Measurements from ENCODE around the gene C1QL1.
"Not testable (repeated sequence)": the region's sequence is repeated elsewhere in the genome, so short reads cannot be mapped to it uniquely, and the experiment has no call there.

Gene C1QL1

DNA sequence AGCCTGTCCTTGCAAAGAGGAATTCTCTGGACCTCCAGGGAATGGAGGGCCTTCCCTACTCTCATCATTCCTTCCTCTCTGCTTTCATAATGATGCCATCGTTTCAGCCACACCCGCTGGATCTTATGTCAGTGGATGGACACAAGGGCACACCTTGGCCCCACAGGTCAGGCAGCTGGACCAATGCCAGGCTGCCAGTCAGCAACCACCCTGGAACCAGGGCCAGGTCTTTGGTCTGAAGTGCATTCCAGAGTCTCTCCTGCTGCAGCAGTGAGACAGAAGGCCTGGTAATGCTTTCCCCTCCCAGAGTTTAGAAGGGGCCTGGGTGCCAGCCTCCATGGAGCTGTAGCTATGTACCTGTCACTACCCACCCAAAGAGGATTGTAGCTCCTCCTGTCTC, 7.4 kb downstream of the C1QL1 start:
- DNase-seq (ENCODE audit: low read depth) = no peak

DNA sequence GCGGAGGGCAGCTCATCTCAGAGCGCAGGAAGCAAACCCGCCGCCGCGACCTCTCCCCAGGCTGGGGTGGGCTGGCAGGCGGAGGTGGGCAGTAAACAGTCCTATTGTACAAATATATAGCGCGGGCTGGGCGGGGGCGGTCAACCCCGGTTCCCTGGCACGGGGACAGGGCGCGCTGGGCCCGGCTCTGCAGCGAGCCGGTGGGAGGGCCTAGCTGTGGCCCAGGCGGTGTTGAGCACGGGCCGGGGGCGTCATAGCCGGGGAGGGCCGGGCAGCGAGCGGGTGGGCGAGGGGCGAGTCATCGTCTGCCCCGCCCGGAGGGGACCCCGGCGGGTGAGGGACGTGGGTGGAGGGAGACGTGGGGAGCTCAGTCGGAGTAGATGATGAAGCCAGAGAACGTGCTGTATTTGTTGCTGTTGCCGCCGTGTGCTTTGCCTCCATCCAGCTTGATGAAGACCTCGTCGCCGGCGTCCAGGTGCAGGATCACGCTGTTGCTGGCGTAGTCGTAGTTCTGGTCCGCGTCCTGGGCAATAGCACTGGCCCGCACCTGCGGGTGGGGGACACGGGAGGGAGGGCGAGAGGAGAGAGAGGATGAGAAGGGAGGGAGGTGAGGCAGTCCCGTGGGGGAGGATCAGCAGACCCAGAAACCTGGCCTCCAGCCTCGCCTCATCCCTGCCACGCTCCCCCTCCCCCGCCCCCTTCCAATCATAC, 8.1 kb downstream of the C1QL1 start:
- no peak for DNase-seq (ENCODE audit: low read depth)

DNA sequence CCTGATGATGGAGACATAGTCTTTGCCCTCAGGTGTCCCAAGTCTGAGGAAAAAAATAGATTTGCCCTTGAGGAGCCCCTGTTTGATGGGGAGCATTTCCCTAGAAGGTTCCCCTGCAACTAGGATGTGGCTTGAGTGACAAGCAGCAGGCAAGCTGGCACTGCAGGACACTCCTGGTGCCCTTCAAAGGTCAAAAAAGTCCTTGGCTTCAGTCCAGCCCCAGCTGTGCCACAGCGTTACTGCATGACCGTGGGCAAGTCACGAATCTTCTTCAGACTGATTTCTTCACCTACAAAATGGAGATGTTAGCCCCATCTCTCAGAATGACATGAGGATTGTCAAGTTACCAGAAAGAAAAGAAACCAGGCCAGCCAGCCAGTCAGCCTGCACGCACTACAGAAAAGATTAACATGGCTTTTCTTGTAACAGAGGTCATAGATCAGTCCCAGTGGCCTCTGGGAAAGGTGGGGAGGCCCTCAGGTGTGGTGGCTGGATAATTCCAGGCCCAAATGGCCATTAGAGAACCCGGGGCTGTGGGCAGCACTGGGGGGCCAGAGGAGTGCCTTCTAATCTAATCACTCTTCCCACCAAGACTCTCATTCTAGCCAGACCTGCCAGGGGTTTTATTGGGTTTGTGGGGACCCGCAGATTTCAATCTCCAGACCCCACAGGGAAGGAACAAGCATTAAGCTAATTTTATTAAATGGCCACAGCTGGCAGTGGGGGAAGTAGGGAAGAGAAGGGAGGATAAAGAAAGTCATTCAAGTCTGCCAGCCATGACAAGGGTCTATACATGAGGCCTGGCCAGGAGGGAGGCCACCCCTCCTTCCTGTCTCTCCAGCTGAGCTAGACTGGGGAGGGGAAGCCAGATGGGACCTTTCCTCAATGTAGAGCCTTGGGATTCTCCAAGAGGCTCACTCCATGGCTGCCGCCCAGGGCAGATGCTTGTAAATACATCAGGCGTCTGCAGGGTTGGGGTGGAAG, 10.8 kb downstream of the C1QL1 start:
- no peak for DNase-seq (ENCODE audit: low read depth)

DNA sequence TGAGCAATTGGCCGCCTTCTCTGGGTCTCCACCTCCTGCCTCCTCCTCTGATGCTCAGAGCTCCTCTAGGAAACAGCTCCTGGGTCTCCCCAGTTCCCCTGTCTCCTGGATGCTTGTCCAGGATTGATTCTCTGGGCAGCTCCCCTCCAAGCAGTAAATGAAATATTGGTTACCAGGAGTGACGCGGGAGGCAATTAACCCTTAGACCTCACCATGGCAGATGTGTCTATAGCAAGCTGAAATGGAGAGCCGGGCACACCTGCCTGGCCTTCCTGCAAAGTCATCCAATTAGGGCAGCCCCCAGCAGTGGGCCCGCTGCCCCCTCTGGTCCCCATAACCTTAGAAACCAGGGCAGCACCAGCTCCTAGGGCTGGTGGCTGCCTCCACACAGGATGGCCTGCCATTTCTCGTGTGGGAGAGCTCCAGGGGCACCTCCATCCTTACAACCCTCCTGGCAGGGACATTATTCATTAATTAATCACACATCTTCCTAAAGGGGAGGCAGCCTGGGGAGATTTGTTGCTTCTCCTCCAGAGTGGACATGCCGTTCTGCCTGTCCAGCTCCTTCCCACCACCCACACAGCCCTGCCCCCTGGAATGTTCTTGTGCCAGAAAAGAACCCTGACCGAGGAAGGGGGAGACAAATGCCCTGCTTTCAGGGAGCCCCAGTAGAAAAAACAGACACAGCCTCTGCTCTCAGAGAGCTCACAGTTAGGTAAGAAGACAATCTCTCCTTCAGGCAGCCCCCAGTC, 12.3 kb downstream of the C1QL1 start:
- DNase-seq (ENCODE audit: low read depth) = no peak

DNA sequence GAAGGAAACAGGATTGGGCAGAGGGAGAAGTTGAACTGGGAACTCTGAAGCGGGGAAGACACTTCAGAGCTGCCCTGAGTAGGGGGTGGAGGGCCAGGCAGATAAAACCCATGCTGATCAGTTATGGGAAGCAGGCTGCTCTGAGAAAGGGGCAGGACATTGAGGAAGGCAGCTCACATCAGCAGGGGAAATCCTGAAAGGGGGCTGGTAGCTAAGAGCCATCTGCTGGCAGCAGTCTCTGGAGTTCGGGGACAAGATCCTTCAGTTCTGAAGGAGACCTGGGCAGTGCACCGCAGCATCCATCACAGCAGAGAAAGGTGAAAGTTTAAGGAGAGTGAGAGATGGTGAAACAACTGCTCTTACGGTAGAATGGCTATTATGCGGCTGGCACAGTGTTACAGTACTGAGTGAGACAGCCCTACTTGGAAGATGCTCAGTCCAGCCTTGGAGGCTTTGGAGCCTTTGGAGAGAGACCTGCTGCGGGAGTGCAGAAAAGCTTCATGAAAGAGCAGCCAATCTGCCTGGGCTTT, 15.1 kb downstream of the C1QL1 start:
- no peak for DNase-seq (ENCODE audit: low read depth)

DNA sequence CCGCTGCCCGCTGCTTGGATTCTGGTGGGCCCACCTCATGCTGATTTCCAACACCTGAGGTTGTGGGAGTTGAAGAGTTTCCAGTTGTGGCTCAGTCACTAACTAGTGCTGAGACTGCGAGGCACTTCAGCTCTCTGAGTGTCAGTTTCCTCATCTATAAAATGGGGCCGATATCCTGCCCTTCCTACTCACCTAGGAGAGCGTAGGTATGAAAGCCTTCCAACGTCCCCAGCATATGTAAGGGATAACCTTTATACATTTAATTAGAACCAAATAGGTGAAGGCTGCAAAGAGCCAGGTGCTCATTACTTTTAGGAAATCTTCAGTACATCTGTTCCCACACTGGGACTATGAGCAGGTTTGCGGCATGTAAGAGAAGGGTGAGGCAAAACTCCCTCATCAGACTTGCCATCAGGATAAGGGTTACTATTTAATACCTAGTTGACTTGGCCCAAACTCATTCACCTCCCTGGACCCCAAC, 19.7 kb downstream of the C1QL1 start:
- no peak for DNase-seq (ENCODE audit: low read depth)

DNA sequence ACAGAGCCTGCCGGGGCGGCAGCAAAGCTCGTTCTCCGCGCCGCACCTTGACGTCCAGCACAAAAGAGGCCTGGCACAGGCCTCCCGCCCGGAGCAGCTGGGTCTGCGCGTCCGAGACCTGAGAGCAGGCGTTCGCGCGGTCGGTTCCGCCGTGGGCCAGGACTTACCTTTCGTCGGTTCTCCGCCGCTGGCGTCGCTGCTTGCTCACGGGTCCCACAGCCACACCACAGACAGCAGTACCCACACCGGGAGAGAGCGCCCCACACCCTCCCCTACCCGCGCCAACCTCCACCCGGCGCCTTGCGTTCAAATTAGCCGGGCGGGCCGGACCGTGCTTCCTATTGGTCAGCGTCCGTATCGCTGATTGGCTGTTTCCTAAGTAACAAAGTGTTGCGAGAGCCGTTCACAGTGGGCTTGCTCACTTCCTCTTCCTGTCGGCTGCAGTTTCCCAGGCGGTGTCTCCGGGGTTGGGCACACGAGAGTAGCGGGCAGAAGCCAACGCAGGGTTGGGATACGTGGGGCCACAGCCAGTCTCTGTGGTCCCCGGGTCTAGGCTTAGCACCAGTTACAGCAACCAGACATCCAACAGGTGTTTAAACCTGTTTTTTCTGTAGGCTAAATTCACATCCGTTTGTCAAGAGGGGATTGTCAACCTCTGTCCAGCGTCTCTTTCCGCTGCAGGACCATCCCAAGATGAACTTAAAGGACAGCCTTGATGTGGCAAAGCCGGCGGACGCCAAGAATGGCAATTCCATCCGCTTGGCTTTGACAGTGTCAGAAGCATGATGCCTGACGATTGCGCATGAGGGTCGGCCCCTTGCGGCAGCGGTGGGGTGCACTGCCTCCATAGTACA, 20.4 kb downstream of the C1QL1 start, which contains the start of gene KIF18B:
Gene KIF18B, minus strand, starts transcription at position 313 of the 854 bp plus-strand sequence. CDS start 11,429 bp downstream, outside the sequence.
- DNase-seq (ENCODE audit: low read depth) = peak; percentile 80

DNA sequence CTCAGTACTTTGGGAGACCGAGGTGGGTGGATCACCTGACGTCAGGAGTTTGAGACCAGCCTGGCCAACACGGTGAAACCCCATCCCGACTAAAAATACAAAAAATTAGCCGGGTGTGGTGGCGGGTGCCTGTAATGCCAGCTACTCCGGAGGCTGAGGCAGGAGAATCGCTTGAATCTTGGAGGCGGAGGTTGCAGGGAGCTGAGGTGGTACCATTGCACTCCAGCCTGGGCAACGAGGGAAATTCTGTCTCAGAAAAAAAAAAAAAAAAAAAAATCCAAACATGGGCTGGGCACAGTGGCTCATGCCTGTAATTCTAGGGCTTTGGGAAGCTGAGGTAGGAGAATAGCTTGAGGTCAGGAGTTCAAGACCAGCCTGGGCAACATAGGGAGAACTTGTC, 22.5 kb downstream of the C1QL1 start:
- DNase-seq (ENCODE audit: low read depth) = not testable (repeated sequence)

DNA sequence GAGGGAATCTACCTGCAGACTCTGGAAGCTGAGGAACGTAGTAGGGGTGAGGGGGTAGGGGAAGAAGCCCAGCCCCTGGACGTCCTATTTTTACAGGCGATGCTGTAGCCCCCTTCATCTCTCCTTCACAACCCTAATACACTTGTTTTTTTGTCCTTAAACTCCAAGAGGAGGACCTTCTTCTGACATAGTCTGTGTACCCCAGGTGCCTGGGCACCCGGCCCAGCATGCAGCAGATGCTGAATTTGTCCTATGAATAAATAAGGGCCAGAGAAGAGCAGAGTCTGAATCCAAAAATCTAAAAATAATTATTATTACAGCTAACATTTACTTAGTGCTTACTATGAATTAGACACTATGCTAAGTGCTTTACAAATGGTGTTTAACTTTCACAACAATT, 25.6 kb downstream of the C1QL1 start:
- DNase-seq (ENCODE audit: low read depth) = no peak

DNA sequence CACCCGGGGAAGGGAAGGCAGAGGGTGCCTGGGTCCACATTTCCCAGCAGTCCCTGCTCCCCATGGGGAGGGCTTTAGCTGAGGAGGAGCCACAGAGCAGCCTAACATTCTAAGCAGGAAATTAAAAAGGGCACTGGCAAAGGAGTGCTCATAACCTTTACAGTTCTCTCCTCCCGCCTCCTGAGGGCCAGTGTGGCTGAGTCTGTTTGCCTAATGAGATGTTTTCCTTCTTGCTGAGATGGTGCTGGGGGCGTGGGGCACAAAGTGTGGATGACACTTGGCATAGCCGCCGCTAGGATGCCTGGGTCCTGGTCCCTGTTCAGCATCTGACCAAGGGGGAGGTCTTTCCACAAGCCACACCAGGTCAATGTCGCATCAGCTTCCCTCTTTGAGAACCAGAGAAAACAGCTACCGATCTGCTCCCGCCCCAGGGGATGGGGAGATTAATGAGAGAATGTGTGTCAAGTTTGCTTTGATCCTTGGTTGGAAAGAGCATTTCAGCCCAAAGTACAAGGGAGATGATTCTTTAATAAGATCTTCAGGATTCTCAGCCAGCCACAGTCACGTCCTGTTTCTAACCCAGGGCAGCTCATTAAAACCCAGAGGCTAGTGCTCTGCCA, 26.3 kb downstream of the C1QL1 start:
- DNase-seq (ENCODE audit: low read depth) = no peak

DNA sequence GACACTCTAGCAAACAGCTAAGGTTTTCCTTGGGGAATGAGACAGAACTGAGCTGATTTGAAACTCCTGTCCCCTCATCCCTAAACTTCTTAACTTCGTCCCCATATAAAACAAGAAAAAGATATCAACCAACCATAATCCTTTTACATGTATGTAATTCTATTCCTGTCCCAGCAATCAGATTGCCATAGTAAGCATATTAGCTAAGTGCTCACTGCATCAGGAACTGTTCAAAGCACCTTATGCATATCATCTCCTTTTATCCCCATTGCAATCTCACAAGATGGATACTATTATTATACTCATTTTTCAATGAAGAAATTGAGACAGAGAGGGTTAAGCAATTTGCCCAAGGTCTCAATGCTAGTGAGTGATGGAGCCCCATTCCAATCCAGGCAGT, 27.3 kb downstream of the C1QL1 start:
- DNase-seq (ENCODE audit: low read depth) = no peak

DNA sequence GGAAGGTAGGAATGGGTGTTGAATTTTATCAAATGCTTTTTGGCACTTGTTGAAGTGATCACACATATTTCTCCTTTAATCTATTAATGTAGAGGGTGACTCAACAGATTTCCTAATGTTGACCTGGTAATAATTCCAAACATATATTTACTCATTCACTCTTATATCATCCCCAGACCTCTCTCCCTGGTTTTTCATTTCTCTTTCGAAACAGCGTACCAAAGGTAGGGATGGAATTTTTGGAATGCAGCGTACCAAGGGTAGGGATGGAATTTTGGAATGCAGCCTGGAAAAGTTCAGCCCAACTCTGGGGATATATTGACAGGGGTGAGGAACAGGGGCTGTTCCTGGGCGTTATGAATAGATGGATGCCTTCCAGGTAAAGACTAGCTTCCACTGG, 27.8 kb downstream of the C1QL1 start:
- no peak for DNase-seq (ENCODE audit: low read depth)

DNA sequence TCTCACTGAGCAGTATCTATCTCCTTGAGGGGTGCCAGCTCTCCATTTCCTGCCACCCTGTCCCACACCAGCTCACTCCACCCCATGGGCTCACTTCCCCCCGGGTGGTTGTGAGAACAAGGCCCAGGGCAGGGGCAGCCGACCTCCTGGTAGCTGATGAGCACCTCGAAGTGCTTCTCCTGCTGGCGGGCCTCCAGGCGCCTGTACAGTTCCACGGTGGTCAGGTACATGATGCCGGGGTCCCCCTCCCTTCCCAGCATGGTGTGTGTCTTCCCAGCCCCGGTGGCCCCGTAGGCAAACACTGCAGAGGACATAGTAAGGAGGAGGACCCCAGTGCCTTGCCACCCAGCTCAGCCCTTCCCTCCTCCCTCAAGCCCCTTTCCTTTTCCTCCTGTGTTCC, 33.0 kb downstream of the C1QL1 start:
- DNase-seq (ENCODE audit: low read depth) = no peak

DNA sequence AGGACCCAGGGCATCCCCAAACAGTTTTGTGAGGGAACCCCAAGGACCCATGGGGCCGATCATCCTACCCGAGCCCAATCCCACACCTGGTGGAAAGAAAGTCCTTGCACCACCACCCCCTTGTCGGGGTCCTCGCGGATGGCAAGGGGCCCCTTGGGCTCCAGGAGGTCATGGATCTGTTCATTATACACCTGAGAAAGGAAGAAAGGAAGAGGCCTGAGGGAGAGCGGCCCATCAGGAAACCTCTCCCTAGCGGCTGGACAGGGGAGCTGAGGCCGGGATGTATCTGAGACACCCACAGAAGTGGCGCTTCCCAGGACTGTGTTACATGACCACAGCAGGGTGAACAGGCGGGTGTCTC, 33.4 kb downstream of the C1QL1 start:
- DNase-seq (ENCODE audit: low read depth) = no peak

DNA sequence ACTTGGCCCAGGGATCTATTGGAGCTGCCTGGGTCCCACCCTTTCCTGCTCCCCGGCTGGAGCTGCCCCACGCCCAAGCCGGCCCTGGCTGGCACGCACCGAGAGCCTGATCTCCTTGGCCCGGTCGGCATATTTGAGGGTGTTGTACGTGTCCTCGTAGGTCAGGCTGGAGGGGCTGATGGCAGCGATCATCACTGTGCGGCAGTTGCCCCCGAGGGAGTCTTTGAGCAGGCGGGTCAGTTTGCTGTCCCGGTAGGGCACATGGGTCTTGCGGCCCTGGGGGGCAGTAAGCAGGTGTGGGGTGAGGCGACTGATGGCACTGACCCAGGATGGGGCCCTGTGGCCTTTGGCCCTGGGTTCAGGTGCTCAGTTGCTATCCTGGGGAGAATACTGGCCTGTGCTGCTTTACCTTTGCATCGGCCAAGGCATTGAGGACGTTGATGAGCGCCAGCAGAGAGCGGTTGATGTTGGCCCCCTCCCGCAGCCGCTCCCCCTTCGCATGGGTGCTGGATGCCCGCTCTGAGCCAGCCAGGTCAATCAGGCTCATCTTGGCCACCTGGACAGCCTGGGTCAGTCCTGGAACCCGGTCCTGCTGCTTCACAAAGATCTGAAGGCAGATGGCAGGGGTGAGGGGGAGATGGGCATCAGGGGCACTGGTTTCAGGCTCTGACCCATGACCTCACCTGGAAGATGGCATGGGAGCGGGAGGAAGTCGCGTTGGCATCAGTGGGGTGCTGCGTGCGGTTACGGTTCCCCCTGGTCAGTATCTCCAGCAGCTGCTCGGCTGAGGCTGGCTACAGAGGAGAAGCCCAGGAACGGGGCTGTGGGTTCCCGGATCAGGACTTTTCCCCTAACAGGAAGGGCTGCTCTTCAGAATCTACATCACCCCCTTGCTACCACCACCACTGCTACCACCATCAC, 34.0 kb downstream of the C1QL1 start:
- DNase-seq (ENCODE audit: low read depth) = no peak

DNA sequence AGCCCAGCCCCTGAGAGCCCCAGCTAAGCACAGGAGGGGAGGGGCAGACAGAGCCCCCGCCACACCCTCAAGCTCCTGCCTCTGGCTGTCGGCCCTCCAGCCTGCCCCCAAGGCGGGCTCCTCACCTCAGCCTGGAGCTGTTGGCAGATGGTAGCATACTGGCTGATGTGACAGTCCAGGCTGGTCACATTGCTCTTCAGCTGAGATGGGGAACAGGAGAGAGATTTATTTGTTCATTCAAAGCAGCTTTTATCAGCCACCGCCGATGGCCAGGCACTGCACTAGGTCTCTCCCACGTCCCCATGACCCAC, 35.4 kb downstream of the C1QL1 start:
- DNase-seq (ENCODE audit: low read depth) = no peak

DNA sequence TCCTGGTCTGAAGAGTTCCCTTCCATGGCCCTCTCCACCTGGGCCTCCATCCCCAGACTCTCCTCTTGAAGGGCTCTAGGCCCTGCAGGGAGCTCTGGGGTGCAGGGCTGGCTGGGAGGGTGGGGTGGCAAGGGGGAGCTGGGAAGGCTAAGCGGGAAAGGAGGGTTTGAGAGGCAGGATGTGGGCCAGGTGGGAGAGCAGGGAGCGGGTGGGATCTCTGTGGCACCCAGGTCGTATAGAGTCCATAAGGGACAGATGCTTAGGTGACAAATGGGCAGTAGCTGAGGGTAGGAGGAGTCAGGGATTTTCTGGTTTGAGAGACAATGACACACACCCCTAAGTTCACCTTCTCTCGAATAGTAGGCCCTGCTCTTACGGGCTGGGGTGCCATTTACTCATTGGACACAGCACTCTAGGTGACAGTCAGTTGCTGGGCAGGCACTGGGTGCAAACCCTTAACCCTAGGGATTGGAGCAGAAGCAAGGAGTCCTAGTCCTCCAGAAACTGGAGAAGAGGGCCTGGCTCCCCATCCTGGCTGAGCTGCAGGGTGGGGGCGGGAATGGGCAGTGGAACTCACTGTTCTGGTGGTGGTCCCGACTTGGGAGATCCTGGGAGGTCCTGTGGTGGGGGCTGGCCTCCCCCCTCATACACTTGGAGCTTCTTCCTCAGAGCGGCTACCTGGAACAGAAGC, 35.9 kb downstream of the C1QL1 start:
- DNase-seq (ENCODE audit: low read depth) = no peak

DNA sequence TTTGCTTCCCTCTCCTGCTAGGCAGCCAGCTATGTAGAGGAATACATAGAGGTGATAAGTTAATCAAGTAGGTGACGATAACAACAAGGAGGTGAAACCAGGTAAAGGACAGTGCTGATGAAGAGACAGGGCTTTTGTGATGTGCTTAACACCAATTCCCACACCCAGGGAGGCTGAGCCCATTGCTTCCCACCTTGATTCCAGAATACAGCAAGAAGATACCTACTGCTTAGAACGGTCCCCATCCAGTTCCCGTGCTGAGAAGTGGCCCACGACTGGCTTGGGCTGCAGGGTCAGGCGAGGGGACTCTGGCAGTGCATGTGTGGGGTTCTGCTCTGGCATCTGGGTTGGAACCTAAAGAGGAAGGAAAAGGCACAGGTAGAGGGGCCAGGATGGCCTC, 36.7 kb downstream of the C1QL1 start:
- no peak for DNase-seq (ENCODE audit: low read depth)

DNA sequence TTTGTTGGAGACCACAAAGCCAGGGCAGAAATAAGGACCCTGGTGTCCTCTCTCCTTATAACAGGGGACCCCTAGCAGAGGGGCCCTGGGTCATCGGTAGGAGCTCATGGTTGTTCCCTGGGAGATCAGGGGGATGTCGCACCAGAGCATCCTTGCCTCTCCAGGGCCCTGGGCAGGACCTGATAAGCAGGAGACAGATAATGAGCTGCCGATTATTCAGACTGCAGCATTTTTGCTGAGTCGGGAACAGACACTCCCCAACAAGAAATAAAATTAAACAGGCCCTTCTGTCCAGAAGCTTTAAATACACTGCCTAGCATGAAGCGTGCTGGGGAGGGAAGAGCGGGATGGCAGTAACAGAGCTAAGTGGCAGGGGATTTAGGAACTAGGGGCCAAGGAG, 37.4 kb downstream of the C1QL1 start:
- DNase-seq (ENCODE audit: low read depth) = no peak
